Tongue (tissue), 2 donors: ENCODE measurements around the gene ADCY10. TPM values are rescaled to one million over a fixed set of nuclear protein-coding genes. Genes with fewer than 3 reads are reported as not detected.

ENCODE experiments used
- DNase-seq: peaks from one replicate; pipeline ENCODE4 v3.0.0-alpha.2; 2015
- total RNA-seq: library from RNA; depleted of rRNA; stranded (reverse); fragments of >200 nt; gene quantifications from one replicate; pipeline ENCODE4 v1.2.3, GENCODE V29; 2014

ADCY10 gene
- total RNA-seq, 1 donor from 2014 or later, result 0.21 TPM

- no peak for DNase-seq
Measured at GRCh38 chr1:167775178-167775577, 138.8 kb downstream of the ADCY10 start.

DNA sequence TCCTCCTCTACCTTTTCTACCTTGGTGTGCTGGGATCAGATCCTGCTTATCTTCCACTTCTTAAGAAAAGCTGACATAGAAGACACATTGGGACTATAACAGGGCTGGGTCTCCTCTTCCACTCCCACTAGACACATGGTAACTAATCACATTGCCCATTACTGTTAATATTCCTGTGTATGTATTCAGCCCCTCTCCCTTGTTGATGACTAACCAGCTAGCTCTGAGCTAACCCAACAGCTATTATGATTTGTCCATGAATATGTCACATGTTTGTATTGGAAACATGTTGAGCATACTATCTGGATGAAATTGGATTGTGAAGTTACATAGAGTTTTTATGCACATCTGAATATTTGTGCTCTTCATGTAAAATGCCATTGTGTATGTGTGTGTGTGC lies 139.2 kb downstream of the ADCY10 start:
- no peak for DNase-seq

GRCh38 chr1:167773516-167773915 lies 140.4 kb downstream of the ADCY10 start:
- DNase-seq, result no peak

GRCh38 chr1:167772436-167772835 lies 141.5 kb downstream of the ADCY10 start:
- no peak for DNase-seq

DNA sequence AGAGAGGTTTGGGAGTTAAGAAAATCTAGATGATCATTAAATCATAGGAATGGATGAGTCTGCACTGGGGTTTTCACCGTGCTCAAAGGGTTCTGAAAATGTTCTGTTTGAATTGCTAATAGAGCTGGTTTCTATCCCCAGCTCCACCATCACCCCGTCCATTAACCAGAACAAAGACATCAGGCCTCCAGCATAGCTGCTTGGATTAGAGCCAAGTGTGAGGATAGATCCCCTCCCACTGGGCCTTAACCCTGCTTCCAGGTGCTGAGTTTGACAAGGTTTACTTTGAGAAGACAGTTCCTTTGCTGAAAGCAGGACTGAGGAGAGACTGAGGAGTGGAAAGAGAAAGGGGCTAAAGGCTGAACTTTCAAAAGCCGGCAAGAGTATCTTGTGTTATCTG lies 143.8 kb downstream of the ADCY10 start:
- DNase-seq, result no peak

DNA sequence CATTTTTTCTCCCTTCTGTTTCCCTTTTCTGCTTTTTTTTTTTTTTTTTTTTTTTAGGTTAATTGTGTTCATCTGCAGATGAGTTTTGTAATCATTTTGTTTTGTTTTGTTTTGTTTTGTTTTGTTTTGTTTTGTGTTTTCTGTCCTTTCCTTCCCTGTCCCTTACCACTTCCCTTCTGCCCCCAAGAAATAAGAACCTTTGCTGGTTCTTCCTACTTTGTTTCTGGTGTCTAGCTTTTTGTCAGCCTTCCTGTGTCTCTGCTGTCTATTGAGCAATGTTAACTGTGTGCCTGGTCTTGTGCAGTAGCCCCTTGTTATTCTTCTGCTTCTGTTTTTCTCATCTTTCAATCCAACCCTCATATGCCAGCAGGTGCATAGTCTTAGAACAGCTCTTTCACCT lies 146.2 kb downstream of the ADCY10 start:
- no peak for DNase-seq

DNA sequence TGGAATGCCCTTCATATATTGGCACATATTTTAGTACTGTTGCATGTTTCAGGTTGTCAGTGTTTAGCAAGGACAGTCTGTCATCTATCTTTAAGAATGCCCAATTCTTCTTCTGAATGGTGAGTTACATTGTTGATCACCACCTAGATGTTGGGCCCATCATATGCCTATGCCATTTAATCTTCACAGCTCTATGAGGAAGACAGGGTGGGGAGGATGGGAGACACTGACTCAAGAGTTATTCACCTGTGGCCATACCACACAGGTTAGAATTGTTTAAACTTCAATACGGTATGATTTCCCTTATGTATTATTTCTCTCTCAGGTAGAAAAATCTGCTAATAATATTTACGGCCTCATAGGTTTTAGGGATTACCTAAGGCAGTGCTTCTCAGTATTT lies 147.4 kb downstream of the ADCY10 start:
- DNase-seq, result no peak

- DNase-seq, result no peak
Measured at GRCh38 chr1:167765496-167765895, 148.4 kb downstream of the ADCY10 start.

DNA sequence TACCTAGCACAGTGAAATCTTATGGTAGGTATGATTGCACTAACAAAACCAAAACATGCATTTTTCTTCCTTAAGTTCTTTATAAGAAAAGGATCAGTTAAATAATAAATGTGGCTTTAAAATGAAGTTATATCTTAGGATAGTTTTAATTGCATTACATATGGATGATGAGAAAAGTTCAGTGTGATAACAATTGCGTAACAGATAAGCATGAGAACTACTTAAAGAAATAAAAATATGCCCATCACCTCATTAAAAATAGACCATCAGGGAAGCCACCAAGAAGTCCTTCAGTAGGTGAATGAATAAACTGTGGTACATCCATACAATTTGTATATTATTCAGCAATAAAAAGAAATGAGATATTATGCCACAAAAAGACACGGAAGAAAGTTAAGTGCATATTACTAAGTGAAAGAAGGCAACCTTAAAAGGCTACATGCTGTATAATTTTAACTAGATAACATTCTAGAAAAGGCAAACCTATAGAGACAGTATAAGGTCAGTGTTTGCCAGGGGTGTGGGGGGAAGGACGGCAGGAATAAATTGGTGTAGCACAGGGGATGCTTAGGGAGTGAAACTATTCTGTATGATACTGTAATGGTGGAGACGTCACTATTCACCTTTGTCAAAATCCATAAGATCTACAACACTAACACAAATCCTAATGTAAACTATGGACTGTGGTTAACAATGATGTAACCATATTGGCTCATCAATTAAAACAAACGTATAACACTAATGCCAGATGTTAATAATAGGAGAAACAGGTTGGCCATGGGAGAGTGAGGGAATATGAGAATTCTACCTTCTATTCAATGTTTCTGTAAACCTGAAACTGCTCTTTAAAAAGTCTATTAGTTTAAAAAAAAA lies 149.2 kb downstream of the ADCY10 start:
- DNase-seq, result no peak

DNA sequence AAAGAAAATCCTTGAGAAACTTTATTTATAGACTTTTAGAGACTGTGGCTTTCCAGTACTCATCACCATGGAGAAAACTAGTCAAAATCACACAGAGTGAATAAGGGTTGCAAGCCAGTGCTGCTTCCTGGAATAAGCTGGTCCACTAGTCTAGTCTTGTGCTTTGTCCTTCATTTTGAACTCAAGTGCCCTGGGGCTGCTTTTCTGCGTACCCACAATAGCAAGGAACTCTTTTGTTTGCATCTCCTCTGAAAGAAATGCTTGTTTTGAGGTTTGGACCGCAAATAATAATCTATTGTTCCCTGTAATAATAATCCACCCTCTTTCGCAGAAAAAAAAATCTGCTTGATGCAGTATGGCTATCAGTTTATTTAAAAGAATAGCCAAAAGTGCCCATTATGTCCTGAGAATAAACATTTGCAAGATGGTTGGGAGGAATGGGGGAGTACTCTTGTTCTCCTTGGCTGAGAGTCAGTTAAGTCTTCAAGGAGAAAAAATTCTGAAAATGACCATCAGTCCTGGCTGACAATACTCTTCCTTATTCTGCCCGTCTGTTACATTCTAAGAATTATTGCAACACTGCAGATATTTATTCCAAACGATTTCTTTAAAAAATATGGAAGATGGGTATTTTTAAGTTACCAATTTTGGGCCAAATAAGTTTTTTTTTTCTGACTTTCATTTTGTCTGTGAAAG lies 150.3 kb downstream of the ADCY10 start:
- DNase-seq, result no peak

DNA sequence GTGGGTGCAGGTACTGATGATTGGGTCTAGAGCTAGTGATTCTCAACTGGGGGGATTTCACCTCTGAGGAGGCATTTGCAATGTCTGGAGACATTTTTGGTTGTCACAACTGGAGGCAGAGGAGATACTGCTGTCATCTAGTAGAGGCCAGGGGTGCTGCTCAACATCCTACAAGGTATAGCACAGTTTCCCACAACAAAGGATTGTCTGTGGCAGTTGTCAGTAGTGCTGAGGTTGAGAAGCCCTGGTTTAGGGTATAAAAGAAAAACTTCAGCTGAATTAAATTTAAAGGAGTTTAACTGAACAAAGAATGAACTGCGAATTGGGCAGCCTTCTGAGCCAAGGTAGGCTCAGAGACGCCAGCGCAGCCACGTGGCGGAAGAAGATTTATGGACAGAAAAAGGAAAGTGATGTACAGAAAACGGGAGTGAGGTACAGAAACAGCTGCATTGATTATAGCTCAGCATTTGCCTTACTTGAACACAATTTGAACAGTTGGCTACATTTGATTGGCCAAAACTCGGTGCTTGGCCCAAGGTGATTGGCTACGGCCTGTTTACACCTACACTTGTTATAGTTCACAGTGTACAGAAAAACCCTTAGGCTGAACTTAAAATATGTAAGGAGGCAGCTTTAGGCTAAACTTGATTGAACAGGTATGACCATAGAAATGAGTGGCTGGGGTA lies 151.7 kb downstream of the ADCY10 start:
- no peak for DNase-seq

DNA sequence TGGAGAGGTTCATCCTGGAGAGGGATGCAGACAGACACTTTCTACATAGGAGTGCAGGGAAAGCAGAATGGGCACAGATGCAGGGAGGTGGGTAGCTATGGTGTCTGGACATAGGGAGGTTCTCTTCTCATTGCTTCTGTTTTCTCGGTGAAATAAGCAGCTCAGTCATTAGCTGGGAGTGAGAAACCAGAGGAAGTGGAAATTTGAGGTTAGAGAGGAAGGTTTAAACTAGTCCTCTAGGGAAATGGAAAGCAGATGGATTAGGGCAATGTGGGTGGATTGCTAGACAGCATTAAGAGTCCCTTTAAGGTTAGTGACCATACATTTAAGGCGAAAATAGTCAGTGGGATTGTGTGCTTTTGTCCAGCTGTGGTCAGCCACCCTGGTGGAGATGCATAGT lies 152.5 kb downstream of the ADCY10 start:
- no peak for DNase-seq

Other genes starting within 250 kb of the ADCY10 start
- 99.8 TPM for gene MPZL1, start 192.2 kb downstream of the ADCY10 start, total RNA-seq
- gene DCAF6, start 22.5 kb upstream of the ADCY10 start, total RNA-seq, result 150 TPM
- gene MPC2, start 22.9 kb upstream of the ADCY10 start, total RNA-seq, result 49.4 TPM
- gene GPR161, start 222.8 kb upstream of the ADCY10 start, total RNA-seq, result 10.1 TPM